ENCODE data around the gene NCKAP5. TPM values are rescaled to one million over a fixed set of nuclear protein-coding genes. Genes with fewer than 3 reads are reported as not detected.

Gene NCKAP5
- total and polyA plus RNA-seq, 2 donors (not counting 1 experiment from before 2014, with no cell fraction given) = not detected

DNA sequence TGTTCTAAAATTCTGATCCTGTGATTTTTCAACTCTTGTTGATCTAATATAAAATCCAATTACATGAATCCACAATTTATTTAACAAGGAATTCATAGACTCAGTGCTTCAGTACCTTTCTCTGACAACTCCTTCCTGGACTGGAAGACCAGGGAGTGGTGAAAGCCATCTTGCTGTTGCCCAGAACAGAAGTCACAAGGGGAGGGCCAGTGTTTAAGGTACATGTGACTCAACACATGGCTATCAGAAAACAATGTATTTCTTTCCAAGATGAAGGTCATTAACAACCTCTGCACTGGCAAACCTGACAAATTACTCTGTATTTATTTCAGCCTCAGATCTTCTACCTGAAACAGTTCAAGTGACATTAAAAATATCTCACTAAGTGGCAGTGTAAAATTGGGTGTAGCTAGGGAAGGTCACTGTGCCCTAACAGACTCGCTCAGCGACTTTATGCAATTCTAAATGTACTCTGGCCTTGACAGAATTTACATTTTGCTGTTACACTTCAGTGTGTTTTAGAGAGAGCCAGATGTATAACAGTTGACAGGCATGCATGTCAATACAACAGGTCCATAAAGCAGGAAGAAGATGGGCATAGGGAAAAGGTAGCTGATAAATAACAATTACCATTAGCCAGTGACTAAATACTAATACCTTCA lies 75.4 kb downstream of the NCKAP5 start:
- intact Hi-C loops (cut with micrococcal nuclease) = no loop called here
- Mint-ChIP-seq H3K27me3 (no peaks in the 10 kb centered on the region), H3K4me3 (no peak overlapping the region), H3K4me1 (no peaks in the 10 kb centered on the region), H3K9me3 (ENCODE audit: insufficient read depth) (no peaks in the 10 kb centered on the region), H3K27ac (no peak overlapping the region)
- no peak overlapping the region for H2AFZ ChIP-seq (ENCODE audit: insufficient read depth, low read depth, low read length, poor library complexity, severe bottlenecking)
- no peaks in the 10 kb centered on the region for H4K20me1 ChIP-seq (ENCODE audit: control insufficient read depth, insufficient read depth, low read length, poor library complexity, severe bottlenecking)
- no peak overlapping the region for H3K9ac ChIP-seq (ENCODE audit: low read length)
- H3K36me3 ChIP-seq (replicated peaks in 1 of 2; ENCODE audit: control extremely low read depth in 1 of 2, control insufficient read depth in 1 of 2, extremely low read depth in 1 of 2, insufficient read depth in 2 of 2, low read length in 1 of 2) = no peaks in the 10 kb centered on the region
- ChIA-PET CTCF (no interaction called here), POLR2A (no interaction called here)
- H3K27me3 ChIP-seq (replicated peaks in 1 of 4; ENCODE audit: control extremely low read depth in 1 of 4, control insufficient read depth in 3 of 4, insufficient read depth in 4 of 4, low read length in 3 of 4) = no peaks in the 10 kb centered on the region
- ATAC-seq (ENCODE audit: low read depth) = no peak
- DNase-seq = no peak
- peaks cover 0 to 3% (median 0%) of the 10 kb centered on the region in 3 donors for H3K9me3 ChIP-seq (ENCODE audit: control extremely low read depth in 1 of 3, control insufficient read depth in 2 of 3, insufficient read depth in 1 of 3, low read length in 2 of 3)
- H3K79me2 ChIP-seq (ENCODE audit: control insufficient read depth, insufficient read depth, low read length) = no peaks in the 10 kb centered on the region
- H3K4me2 ChIP-seq (replicated peaks; ENCODE audit: low read depth, low read length, poor library complexity, severe bottlenecking) = no peak overlapping the region
- no peaks in the 10 kb centered on the region for H3K4me1 ChIP-seq (ENCODE audit: control insufficient read depth in 2 of 2, insufficient read depth in 2 of 2, low read length in 2 of 2)
- no peak overlapping the region for H3K4me3 ChIP-seq (ENCODE audit: control extremely low read depth in 1 of 5, extremely low read depth in 1 of 5, insufficient read depth in 1 of 5, low read depth in 2 of 5, low read length in 4 of 5)
- no peak overlapping the region for H3K27ac ChIP-seq (ENCODE audit: low read length in 2 of 2)
- WGBS (ENCODE audit: insufficient coverage) = no CpG with 5 or more reads among the region's 2 CpGs
- TF ChIP-seq EZH2 (IDR thresholded peaks at IDR 0.05; ENCODE audit: borderline replicate concordance, insufficient read depth, low read depth, low read length, poor library complexity, severe bottlenecking) = no peak
- TF ChIP-seq, protein P1, sequence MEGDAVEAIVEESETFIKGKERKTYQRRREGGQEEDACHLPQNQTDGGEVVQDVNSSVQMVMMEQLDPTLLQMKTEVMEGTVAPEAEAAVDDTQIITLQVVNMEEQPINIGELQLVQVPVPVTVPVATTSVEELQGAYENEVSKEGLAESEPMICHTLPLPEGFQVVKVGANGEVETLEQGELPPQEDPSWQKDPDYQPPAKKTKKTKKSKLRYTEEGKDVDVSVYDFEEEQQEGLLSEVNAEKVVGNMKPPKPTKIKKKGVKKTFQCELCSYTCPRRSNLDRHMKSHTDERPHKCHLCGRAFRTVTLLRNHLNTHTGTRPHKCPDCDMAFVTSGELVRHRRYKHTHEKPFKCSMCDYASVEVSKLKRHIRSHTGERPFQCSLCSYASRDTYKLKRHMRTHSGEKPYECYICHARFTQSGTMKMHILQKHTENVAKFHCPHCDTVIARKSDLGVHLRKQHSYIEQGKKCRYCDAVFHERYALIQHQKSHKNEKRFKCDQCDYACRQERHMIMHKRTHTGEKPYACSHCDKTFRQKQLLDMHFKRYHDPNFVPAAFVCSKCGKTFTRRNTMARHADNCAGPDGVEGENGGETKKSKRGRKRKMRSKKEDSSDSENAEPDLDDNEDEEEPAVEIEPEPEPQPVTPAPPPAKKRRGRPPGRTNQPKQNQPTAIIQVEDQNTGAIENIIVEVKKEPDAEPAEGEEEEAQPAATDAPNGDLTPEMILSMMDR (IDR thresholded peaks at IDR 0.05) = no peak

DNA sequence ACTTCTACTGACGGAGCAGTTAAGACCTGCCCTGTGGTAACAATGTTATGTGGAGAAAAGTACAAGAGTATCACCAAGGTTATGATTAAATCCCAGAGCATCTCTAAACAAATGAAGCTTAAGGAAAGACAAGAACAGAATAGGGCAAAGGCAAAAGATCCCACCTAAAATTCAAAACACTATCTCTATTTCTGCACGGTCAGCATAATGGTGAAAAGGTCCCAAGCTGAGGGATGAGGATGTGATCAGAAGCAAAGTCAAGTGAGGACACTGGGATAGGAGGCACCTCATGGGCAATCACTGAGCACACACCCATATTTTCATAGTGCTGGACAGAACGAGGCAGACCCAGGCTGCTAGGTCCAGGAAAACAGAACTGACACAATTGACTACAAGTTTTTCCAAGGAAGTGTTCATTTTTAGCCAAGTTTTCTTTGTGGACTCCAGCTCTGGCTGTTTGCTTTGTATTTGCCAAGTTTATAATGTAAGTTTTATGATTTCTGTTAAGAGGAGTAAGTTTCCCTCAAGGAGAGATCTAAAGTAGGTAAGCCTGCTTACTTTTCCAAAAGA lies 77.8 kb downstream of the NCKAP5 start:
- H3K4me2 ChIP-seq (replicated peaks; ENCODE audit: low read depth, low read length, poor library complexity, severe bottlenecking) = no peak overlapping the region
- DNase-seq (no peak), ATAC-seq (ENCODE audit: low read depth) (no peak)
- no peaks in the 10 kb centered on the region for H3K36me3 ChIP-seq (replicated peaks in 1 of 2; ENCODE audit: control extremely low read depth in 1 of 2, control insufficient read depth in 1 of 2, extremely low read depth in 1 of 2, insufficient read depth in 2 of 2, low read length in 1 of 2)
- Mint-ChIP-seq H3K4me1 (no peaks in the 10 kb centered on the region), H3K4me3 (no peak overlapping the region), H3K27me3 (peaks cover 11% of the 10 kb centered on the region), H3K9me3 (ENCODE audit: insufficient read depth) (no peaks in the 10 kb centered on the region), H3K27ac (no peak overlapping the region)
- CTCF ChIA-PET = no interaction called here
- H4K20me1 ChIP-seq (ENCODE audit: control insufficient read depth, insufficient read depth, low read length, poor library complexity, severe bottlenecking) = no peaks in the 10 kb centered on the region
- H3K79me2 ChIP-seq (ENCODE audit: control insufficient read depth, insufficient read depth, low read length) = no peaks in the 10 kb centered on the region
- 50% methylated on average over 1 of the region's 3 CpGs for WGBS (ENCODE audit: insufficient coverage)
- H3K27me3 ChIP-seq (replicated peaks in 1 of 4; ENCODE audit: control extremely low read depth in 1 of 4, control insufficient read depth in 3 of 4, insufficient read depth in 4 of 4, low read length in 3 of 4) = no peaks in the 10 kb centered on the region
- no peak overlapping the region for H2AFZ ChIP-seq (ENCODE audit: insufficient read depth, low read depth, low read length, poor library complexity, severe bottlenecking)
- H3K27ac ChIP-seq (ENCODE audit: low read length in 2 of 2) = no peak overlapping the region
- no peak overlapping the region for H3K9ac ChIP-seq (ENCODE audit: low read length)
- intact Hi-C loops (cut with micrococcal nuclease) = no loop called here
- no peak overlapping the region for H3K4me3 ChIP-seq (ENCODE audit: control extremely low read depth in 1 of 5, extremely low read depth in 1 of 5, insufficient read depth in 1 of 5, low read depth in 2 of 5, low read length in 4 of 5)
- peaks cover 0 to 3% (median 0%) of the 10 kb centered on the region in 3 donors for H3K9me3 ChIP-seq (ENCODE audit: control extremely low read depth in 1 of 3, control insufficient read depth in 2 of 3, insufficient read depth in 1 of 3, low read length in 2 of 3)
- H3K4me1 ChIP-seq (ENCODE audit: control insufficient read depth in 2 of 2, insufficient read depth in 2 of 2, low read length in 2 of 2) = no peaks in the 10 kb centered on the region
- POLR2A ChIA-PET = no interaction called here
- no peak for TF ChIP-seq EZH2 (IDR thresholded peaks at IDR 0.05; ENCODE audit: borderline replicate concordance, insufficient read depth, low read depth, low read length, poor library complexity, severe bottlenecking)
- TF ChIP-seq, protein P1 (IDR thresholded peaks at IDR 0.05) = no peak
